HEK293 (cell line): ENCODE data around the gene BTBD7.
A peak's percentile ranks its signal among the peaks of the same experiment; 100 is the strongest.

ENCODE experiments used
- KLF1 ChIP-seq: fragments of 450-650 bp; formaldehyde crosslinking; IDR thresholded peaks from 2 replicates; pipeline ENCODE4 v1.5.1; 2016; ENCODE audit warnings: missing biosample characterization, missing genetic modification characterization
- TSHZ1 ChIP-seq: fragments of 450-650 bp; formaldehyde crosslinking; IDR thresholded peaks from 2 replicates; pipeline ENCODE4 v1.5.1; 2016; ENCODE audit warnings: missing biosample characterization, missing genetic modification characterization, borderline replicate concordance
- WT1 ChIP-seq: fragments of 450-650 bp; formaldehyde crosslinking; IDR thresholded peaks from 2 replicates; pipeline ENCODE4 v1.5.1; 2016; ENCODE audit warnings: missing biosample characterization, missing genetic modification characterization
- ZBTB44 ChIP-seq: fragments of 450-650 bp; IDR thresholded peaks from 2 replicates; pipeline ENCODE4 v1.5.1; 2018; ENCODE audit warnings: missing biosample characterization, mild to moderate bottlenecking, missing genetic modification characterization
- ZEB2 ChIP-seq: fragments of 450-650 bp; formaldehyde crosslinking; IDR thresholded peaks from 2 replicates; pipeline ENCODE4 v1.5.1; 2016; ENCODE audit warnings: missing biosample characterization, missing genetic modification characterization
- ZNF18 ChIP-seq: fragments of 450-650 bp; formaldehyde crosslinking; IDR thresholded peaks from 2 replicates; pipeline ENCODE4 v1.5.1; 2016; ENCODE audit warnings: missing biosample characterization, missing genetic modification characterization
- ZNF19 ChIP-seq: fragments of 450-650 bp; formaldehyde crosslinking; IDR thresholded peaks from 2 replicates; pipeline ENCODE4; 2016; ENCODE audit warnings: missing biosample characterization, missing genetic modification characterization, low read depth
- ZNF26 ChIP-seq: fragments of 450-650 bp; formaldehyde crosslinking; IDR thresholded peaks from 2 replicates; pipeline ENCODE4 v1.5.1; 2016; ENCODE audit warnings: missing biosample characterization, missing genetic modification characterization
- ZNF302 ChIP-seq: fragments of 450-650 bp; formaldehyde crosslinking; IDR thresholded peaks from 2 replicates; pipeline ENCODE4 v1.5.1; 2016; ENCODE audit warnings: missing biosample characterization, missing genetic modification characterization, low read depth
- ZNF416 ChIP-seq: fragments of 450-650 bp; formaldehyde crosslinking; IDR thresholded peaks from 2 replicates; pipeline ENCODE4 v1.5.1; 2016; ENCODE audit warnings: missing biosample characterization, missing genetic modification characterization
- ZNF510 ChIP-seq: fragments of 450-650 bp; formaldehyde crosslinking; IDR thresholded peaks from 2 replicates; pipeline ENCODE4 v1.5.1; 2018; ENCODE audit warnings: mild to moderate bottlenecking, missing genetic modification characterization, missing biosample characterization; ENCODE audit not compliant: insufficient replicate concordance
- ZNF518A ChIP-seq: fragments of 450-650 bp; formaldehyde crosslinking; conservative IDR thresholded peaks from 2 replicates; pipeline ENCODE4 v1.5.1; 2016; ENCODE audit warnings: low read depth, missing biosample characterization, missing genetic modification characterization
- ZNF777 ChIP-seq: fragments of 450-650 bp; formaldehyde crosslinking; IDR thresholded peaks from 2 replicates; pipeline ENCODE4 v1.5.1; 2017; ENCODE audit warnings: missing biosample characterization, missing genetic modification characterization, borderline replicate concordance
- TF ChIP-seq, protein P1 (sequence below): fragments of 450-650 bp; formaldehyde crosslinking; IDR thresholded peaks from 2 replicates; pipeline ENCODE4 v1.5.1; 2016; ENCODE audit warnings: missing biosample characterization, missing genetic modification characterization

The BTBD7 gene

DNA sequence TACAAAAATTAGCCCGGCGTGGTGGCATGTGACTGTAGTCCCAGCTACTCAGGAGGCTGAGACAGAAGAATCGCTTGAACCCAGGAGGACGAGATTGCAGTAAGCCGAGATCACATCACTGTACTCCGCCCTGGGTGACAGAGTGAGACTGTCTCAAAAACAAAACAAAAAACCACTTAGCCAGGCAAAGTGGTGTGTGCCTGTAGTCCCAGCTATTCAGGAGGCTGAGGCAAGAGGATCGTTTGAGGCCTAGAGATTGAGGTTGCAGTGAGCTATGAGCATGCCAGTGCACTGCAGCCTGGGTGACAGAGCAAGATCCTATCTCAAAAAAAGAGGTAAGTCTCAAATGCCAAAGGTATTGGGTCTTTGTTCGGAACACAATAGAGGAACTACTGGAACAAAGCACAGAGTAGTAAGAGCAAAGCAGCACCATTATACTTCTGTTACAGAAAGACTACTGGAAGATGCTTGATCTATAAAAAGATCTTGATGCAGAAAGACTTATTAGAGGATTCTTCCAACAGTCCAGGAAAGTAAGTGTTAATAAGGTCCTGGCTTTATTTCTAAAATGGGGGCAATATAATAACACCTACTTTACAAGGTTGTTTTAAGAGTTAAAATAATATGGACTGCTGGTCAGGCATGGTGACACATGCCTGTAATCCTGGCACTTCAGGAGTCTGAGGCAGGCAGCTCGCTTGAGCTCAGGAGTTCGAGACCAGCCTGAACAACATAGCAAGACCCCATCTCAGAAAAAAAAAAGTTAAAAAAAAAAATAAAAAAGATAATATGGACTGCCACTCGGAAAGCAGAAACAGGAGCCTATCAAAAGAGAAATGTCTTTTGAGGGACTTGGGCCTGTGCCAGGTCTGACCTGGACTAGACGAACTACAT lies 29.9 kb downstream of the BTBD7 start (continued):
- TF ChIP-seq ZNF518A (no peak), WT1 (tag by site-specific recombination) (no peak), ZNF18 (no peak), ZNF302 (tag by site-specific recombination) (no peak), ZNF510 (tag by site-specific recombination) (no peak), TSHZ1 (no peak), ZBTB44 (no peak), ZNF19 (no peak), ZNF416 (tag by site-specific recombination) (no peak), ZNF26 (no peak), ZEB2 (tag by site-specific recombination) (no peak), KLF1 (tag by site-specific recombination) (peak; percentile 60), ZNF777 (tag by site-specific recombination) (no peak)
- TF ChIP-seq, protein P1, sequence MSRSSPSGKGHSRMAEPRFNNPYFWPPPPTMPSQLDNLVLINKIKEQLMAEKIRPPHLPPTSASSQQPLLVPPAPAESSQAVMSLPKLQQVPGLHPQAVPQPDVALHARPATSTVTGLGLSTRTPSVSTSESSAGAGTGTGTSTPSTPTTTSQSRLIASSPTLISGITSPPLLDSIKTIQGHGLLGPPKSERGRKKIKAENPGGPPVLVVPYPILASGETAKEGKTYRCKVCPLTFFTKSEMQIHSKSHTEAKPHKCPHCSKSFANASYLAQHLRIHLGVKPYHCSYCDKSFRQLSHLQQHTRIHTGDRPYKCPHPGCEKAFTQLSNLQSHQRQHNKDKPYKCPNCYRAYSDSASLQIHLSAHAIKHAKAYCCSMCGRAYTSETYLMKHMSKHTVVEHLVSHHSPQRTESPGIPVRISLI (tag by site-specific recombination), result peak; percentile 28; the same call in 1 of the 2 replicates
- TF ChIP-seq, all 188 proteins: peak for 4
